OCI-LY7 (cell line): ENCODE measurements around the gene GORASP2. TPM values are rescaled to one million over a fixed set of nuclear protein-coding genes. Genes with fewer than 3 reads are reported as not detected.

Experiments used
- BruUV-seq: library from RNA; stranded (reverse); fragments of 400-500 nt; replicated peaks from 2 replicates; lab custom pipeline; 2021; lab: Mats Ljungman, UMichigan
- CTCF ChIA-PET: fragments of 300-600 bp; sonication (Branson Sonifier 250); formaldehyde crosslinking; loops from one replicate; lab custom pipeline; 2022; ENCODE audit warnings: antibody characterized with exemption; ENCODE audit not compliant: unreplicated experiment; lab: Charles Lee
- POLR2A ChIA-PET: fragments of 300-600 bp; sonication (Branson Sonifier 250); formaldehyde crosslinking; loops from one replicate; lab custom pipeline; 2022; ENCODE audit warnings: antibody characterized with exemption; lab: Charles Lee
- DNase-seq: peaks from one replicate; pipeline ENCODE4 v3.0.0-alpha.2; 2015; ENCODE audit warnings: low spot score
- H2AFZ ChIP-seq: fragments of 200-600 bp; sonication (generic), shearing (Covaris generic); 2 replicates; pipeline ENCODE4 v1.6.1; 2014; ENCODE audit warnings: mild to moderate bottlenecking, antibody characterized with exemption, low read length, moderate library complexity
- H3K27ac ChIP-seq: fragments of 200-600 bp; sonication (generic); 2 replicates; pipeline ENCODE4 v1.5.1; 2014; ENCODE audit warnings: mixed run types, low read depth, mild to moderate bottlenecking, moderate library complexity, low read length, inconsistent platforms; ENCODE audit not compliant: poor library complexity, severe bottlenecking
- H3K36me3 ChIP-seq: fragments of 200-600 bp; sonication (generic); 2 replicates; pipeline ENCODE4 v1.6.1; 2014; ENCODE audit warnings: mild to moderate bottlenecking, antibody characterized with exemption, low read length, moderate library complexity, mixed read lengths; ENCODE audit not compliant: insufficient read depth
- H3K4me1 ChIP-seq: fragments of 200-600 bp; sonication (generic); 2 replicates; pipeline ENCODE4 v1.5.1; 2014; ENCODE audit warnings: mild to moderate bottlenecking, low read length; ENCODE audit not compliant: insufficient read depth, poor library complexity, severe bottlenecking
- H3K4me2 ChIP-seq: fragments of 200-600 bp; sonication (generic); 2 replicates; pipeline ENCODE4 v1.6.1; 2014; ENCODE audit warnings: mild to moderate bottlenecking, low read length
- H3K4me3 ChIP-seq: fragments of 200-600 bp; sonication (generic); 2 replicates; pipeline ENCODE4 v1.5.1; 2014; ENCODE audit warnings: mild to moderate bottlenecking, low read depth, low read length; ENCODE audit not compliant: poor library complexity, severe bottlenecking
- H3K79me2 ChIP-seq: fragments of 200-600 bp; sonication (generic); 2 replicates; pipeline ENCODE4 v1.6.1; 2016; ENCODE audit warnings: low read depth, mild to moderate bottlenecking, low read length, moderate library complexity, mixed read lengths; ENCODE audit not compliant: insufficient read depth
- H3K9me2 ChIP-seq: fragments of 200-600 bp; sonication (generic); 2 replicates; pipeline ENCODE4 v1.6.1; 2016; ENCODE audit warnings: mild to moderate bottlenecking, low read length, mixed read lengths; ENCODE audit not compliant: insufficient read depth
- H3K9me3 ChIP-seq: fragments of 200-600 bp; sonication (generic); 2 replicates; pipeline ENCODE4 v1.6.1; 2014; ENCODE audit warnings: mild to moderate bottlenecking, mixed run types, low read length, mixed read lengths
- H4K20me1 ChIP-seq: fragments of 200-600 bp; sonication (generic); 2 replicates; pipeline ENCODE4 v1.6.1; 2014; ENCODE audit warnings: mild to moderate bottlenecking, antibody characterized with exemption, low read length, moderate library complexity, mixed read lengths; ENCODE audit not compliant: insufficient read depth
- EZH2phosphoT487 ChIP-seq: fragments of 200-600 bp; sonication (generic); IDR thresholded peaks from 2 replicates; pipeline ENCODE4 v1.6.1; 2018; ENCODE audit warnings: low read depth, borderline replicate concordance, mild to moderate bottlenecking, mixed run types, antibody characterized with exemption, low read length, moderate library complexity, mixed read lengths
- intact Hi-C: fragments of 100-400 bp; cut with micrococcal nuclease; formaldehyde crosslinking; loops from one replicate; pipeline ENCODE4 v1.10.0; 2022; ENCODE audit not compliant: unreplicated experiment
- total RNA-seq, 2 experiments: library from RNA; depleted of rRNA in 1 of 2; stranded (reverse); fragments of >200 nt in 1 of 2; shearing (Covaris generic) in 1 of 2; gene quantifications; 2 replicates each; pipeline ENCODE4 v1.2.3, GENCODE V29; 2014 to 2022
- TF ChIP-seq, protein P1 (sequence below): fragments of 200-600 bp; sonication (generic); conservative IDR thresholded peaks from 2 replicates; pipeline ENCODE4 v1.5.1; 2014; ENCODE audit warnings: mild to moderate bottlenecking, antibody characterized with exemption, low read length, moderate library complexity, mixed read lengths

GORASP2 gene
- total RNA-seq, 2 experiments from 2014 or later, result 30.7 to 94.3 TPM

DNA sequence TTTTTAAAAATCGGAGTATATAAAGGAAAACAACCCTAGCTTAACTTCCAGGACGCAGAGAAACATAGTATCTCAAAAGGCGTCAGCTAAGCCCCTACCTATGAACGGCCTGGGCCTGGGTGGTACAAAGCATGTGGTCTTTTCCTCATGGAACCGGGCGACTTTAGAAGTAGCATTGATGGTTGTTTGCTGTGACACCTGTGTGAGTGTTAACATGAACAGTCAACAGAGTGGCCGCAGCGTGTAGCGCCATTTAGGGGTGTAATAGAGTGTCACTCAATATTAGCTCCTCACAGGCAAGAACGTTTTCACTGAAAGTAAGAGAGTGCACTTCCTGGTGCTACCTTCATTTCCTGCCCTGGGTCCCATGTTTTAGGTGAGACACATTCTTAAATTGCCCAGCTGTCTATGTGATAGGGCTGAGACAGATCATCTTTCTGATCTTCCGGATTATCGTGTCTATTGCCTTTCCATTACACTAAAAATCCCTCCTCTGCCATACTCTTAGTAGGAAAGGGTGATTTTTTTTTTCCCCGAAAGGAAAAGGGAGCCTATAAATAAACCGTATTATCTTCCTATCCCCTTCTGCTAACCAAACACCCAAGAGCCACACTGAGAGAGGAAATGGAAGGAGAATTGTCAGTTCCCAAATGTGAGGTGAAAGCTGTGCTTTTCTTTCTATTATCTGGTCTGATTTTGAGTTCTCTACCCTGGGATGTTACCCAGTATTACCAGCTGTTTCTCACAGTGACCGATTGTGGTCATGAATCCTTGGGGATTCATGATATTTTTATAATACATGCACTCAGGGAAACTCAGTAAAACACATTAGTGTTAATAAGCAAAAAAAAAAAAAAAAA, 1.3 kb downstream of the GORASP2 start:
- no peak for TF ChIP-seq EZH2phosphoT487
- TF ChIP-seq, protein P1, sequence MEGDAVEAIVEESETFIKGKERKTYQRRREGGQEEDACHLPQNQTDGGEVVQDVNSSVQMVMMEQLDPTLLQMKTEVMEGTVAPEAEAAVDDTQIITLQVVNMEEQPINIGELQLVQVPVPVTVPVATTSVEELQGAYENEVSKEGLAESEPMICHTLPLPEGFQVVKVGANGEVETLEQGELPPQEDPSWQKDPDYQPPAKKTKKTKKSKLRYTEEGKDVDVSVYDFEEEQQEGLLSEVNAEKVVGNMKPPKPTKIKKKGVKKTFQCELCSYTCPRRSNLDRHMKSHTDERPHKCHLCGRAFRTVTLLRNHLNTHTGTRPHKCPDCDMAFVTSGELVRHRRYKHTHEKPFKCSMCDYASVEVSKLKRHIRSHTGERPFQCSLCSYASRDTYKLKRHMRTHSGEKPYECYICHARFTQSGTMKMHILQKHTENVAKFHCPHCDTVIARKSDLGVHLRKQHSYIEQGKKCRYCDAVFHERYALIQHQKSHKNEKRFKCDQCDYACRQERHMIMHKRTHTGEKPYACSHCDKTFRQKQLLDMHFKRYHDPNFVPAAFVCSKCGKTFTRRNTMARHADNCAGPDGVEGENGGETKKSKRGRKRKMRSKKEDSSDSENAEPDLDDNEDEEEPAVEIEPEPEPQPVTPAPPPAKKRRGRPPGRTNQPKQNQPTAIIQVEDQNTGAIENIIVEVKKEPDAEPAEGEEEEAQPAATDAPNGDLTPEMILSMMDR, result peak; percentile 31; the same call in 1 of the 2 replicates
- peaks cover 42% of the 10 kb centered on the region for H3K36me3 ChIP-seq
- H3K79me2 ChIP-seq, result peaks cover 59% of the 10 kb centered on the region
- peak overlapping the region; percentile 75 for H3K4me3 ChIP-seq
- H4K20me1 ChIP-seq, result peaks cover 28% of the 10 kb centered on the region
- no peaks in the 10 kb centered on the region for H3K9me2 ChIP-seq
- DNase-seq, result peak; percentile 84
- peak overlapping the region; percentile 68 for H3K27ac ChIP-seq
- H2AFZ ChIP-seq, result peak overlapping the region; percentile 25; the same call in 1 of the 2 replicates
- peak overlapping the region; percentile 94 for H3K4me2 ChIP-seq
- intact Hi-C loops, result loop anchor here (2.0 kb wide), 1 partner anchor 1626 kb away; the partner anchor contains the start of gene PDK1
- H3K9me3 ChIP-seq, result peaks cover 10% of the 10 kb centered on the region; the same call in 1 of the 2 replicates
- ChIA-PET CTCF (interaction anchor here (0.5 to 1.5 kb wide), 3 partner anchors 11 to 376 kb away, joined by 3 to 4 read pairs (median 3); no protein-coding TSS in a partner anchor), POLR2A (interaction anchor here (0.7 to 2.2 kb wide), 10 partner anchors 8 to 1546 kb away, joined by 3 to 8 read pairs (median 4); no protein-coding TSS in a partner anchor)
- BruUV-seq, result no TSS peak
- H3K4me1 ChIP-seq, result peaks cover 38% of the 10 kb centered on the region

DNA sequence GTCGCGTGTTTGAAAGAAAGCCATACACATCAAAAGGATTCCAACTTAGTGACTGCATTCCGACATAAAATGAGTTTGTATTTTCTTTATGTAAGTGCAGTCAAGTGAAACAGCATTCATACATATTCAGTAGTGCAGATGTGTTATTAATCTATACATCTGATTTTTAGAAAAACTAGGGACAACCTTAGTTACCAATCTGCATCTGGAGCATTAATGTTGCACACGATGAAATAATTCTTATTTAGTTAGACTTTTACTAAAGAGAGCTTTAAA, 1.9 kb downstream of the GORASP2 start:
- Histone ChIP-seq H3K4me3 (peak overlapping the region; percentile 75), H2AFZ (no peak overlapping the region), H4K20me1 (peaks cover 28% of the 10 kb centered on the region), H3K4me1 (peaks cover 38% of the 10 kb centered on the region), H3K79me2 (peaks cover 65% of the 10 kb centered on the region), H3K9me2 (no peaks in the 10 kb centered on the region), H3K9me3 (peaks cover 10% of the 10 kb centered on the region; the same call in 1 of the 2 replicates), H3K36me3 (peaks cover 47% of the 10 kb centered on the region), H3K4me2 (peak overlapping the region; percentile 94), H3K27ac (peak overlapping the region; percentile 68)
- BruUV-seq, result no TSS peak
- no peak for DNase-seq
- intact Hi-C loops, result loop anchor here (2.0 kb wide), 1 partner anchor 1626 kb away; the partner anchor contains the start of gene PDK1
- POLR2A ChIA-PET, result interaction anchor here (0.7 to 1.8 kb wide), 5 partner anchors 8 to 1545 kb away, joined by 3 to 6 read pairs (median 3); no protein-coding TSS in a partner anchor
- TF ChIP-seq, protein P1, result no peak
- TF ChIP-seq EZH2phosphoT487, result no peak
- CTCF ChIA-PET, result interaction anchor here (0.8 kb wide), 1 partner anchor 10 kb away, joined by 3 read pairs; no protein-coding TSS in a partner anchor
